ENCODE data around the gene SLC22A5. TPM values are rescaled to one million over a fixed set of nuclear protein-coding genes. Genes with fewer than 3 reads are reported as not detected.

The SLC22A5 gene
- total and polyA plus RNA-seq, 9 donors = 5.2 to 37.5 (median 10.4) TPM

GRCh38 chr5:132371603-132371994, 2.1 kb downstream of the SLC22A5 start:
- Histone ChIP-seq H3K27me3 (no peaks in the 10 kb centered on the region), H3K4me3 (no peak overlapping the region), H3K36me3 (no peaks in the 10 kb centered on the region), H3K4me1 (ENCODE audit: insufficient read depth) (peaks cover 4% of the 10 kb centered on the region), H3K9me3 (no peaks in the 10 kb centered on the region), H3K27ac (no peak overlapping the region)
- 86 to 97% (median 89%) methylated on average over 5 of the region's 5 CpGs for WGBS, 3 donors
- intact Hi-C loops (cut with DNase I) = loop anchor here in 2 of 4 donors (10.0 kb wide), 1 partner anchor 77 kb away; the partner anchor contains the start of gene SLC22A4 (in 2 of the 2)
- TF ChIP-seq EP300 (IDR thresholded peaks at IDR 0.05) = no peak
- no peak for TF ChIP-seq POLR2A (IDR thresholded peaks at IDR 0.05)
- no peak for TF ChIP-seq CTCF (IDR thresholded peaks at IDR 0.05)
- DNase-seq = peak in 1 of 5 donors; percentile 15

GRCh38 chr5:132372127-132372526, 2.6 kb downstream of the SLC22A5 start:
- Histone ChIP-seq H3K27ac (no peak overlapping the region), H3K9me3 (no peaks in the 10 kb centered on the region), H3K36me3 (no peaks in the 10 kb centered on the region), H3K27me3 (no peaks in the 10 kb centered on the region), H3K4me3 (no peak overlapping the region), H3K4me1 (ENCODE audit: insufficient read depth) (peaks cover 4% of the 10 kb centered on the region)
- intact Hi-C loops (cut with DNase I) = loop anchor here in 2 of 4 donors (10.0 kb wide), 1 partner anchor 77 kb away; the partner anchor contains the start of gene SLC22A4 (in 2 of the 2)
- no peak for DNase-seq
- WGBS, 3 donors = 84 to 91% (median 90%) methylated on average over 2 of the region's 2 CpGs
- TF ChIP-seq CTCF (IDR thresholded peaks at IDR 0.05) (no peak), EP300 (IDR thresholded peaks at IDR 0.05) (no peak), POLR2A (IDR thresholded peaks at IDR 0.05) (no peak)

DNA sequence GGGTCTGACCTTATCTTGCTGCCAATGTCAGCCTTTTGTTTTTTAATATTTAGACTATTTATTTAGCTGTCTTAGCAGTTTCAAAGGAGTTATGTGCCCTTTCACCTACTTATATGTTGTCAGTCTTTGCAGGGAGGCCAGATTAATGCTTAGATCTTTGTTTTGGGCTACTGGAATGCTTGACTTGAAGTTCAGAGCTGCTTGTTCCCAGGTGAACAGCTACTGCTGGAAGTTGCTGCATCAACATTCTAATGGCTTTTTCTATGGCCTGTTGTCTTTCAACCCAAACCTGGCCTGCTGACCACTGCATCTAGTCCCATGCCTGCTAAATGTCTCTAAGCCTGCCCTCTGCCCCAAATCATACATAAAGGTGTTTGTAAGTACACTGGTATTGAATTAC, 3.0 kb downstream of the SLC22A5 start:
- DNase-seq = no peak
- Histone ChIP-seq H3K27ac (no peak overlapping the region), H3K27me3 (no peaks in the 10 kb centered on the region), H3K36me3 (no peaks in the 10 kb centered on the region), H3K9me3 (no peaks in the 10 kb centered on the region), H3K4me1 (ENCODE audit: insufficient read depth) (peaks cover 4% of the 10 kb centered on the region), H3K4me3 (no peak overlapping the region)
- intact Hi-C loops (cut with DNase I) = loop anchor here in 2 of 4 donors (10.0 kb wide), 1 partner anchor 78 kb away; the partner anchor contains the start of gene SLC22A4 (in 2 of the 2)
- TF ChIP-seq POLR2A (IDR thresholded peaks at IDR 0.05) (no peak), EP300 (IDR thresholded peaks at IDR 0.05) (no peak), CTCF (IDR thresholded peaks at IDR 0.05) (no peak)

DNA sequence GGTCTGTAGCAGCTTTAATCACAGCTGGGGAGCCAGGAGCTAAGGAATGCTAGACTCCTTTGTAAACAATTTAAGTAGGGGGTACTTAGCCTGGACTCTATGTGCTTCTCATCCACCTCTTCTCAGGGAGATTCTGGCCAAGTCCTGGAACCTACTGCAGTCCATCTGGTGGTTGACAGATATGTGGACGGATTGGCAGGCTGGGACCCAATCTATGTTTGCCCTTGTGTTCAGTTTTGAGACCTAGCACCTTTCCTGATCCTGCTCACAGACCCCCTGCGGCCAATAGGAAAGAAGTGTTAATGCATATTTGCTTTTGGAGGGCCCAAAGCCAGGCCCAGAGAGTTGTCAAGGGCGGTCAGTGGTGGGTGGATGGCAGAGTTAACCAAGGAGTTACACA, 6.4 kb downstream of the SLC22A5 start:
- WGBS, 3 donors = 94 to 98% (median 98%) methylated on average over 3 of the region's 3 CpGs
- intact Hi-C loops (cut with DNase I) = loop anchor here in 2 of 4 donors (10.0 kb wide), 1 partner anchor 81 kb away; the partner anchor contains the start of gene SLC22A4 (in 2 of the 2)
- Histone ChIP-seq H3K9me3 (no peaks in the 10 kb centered on the region), H3K27ac (no peak overlapping the region), H3K4me3 (no peak overlapping the region), H3K36me3 (no peaks in the 10 kb centered on the region), H3K4me1 (ENCODE audit: insufficient read depth) (no peaks in the 10 kb centered on the region), H3K27me3 (no peaks in the 10 kb centered on the region)
- no peak for DNase-seq
- TF ChIP-seq CTCF (IDR thresholded peaks at IDR 0.05) (no peak), EP300 (IDR thresholded peaks at IDR 0.05) (no peak), POLR2A (IDR thresholded peaks at IDR 0.05) (no peak)
